CD14-positive monocyte (primary cell): ENCODE measurements around the gene AGGF1. TPM values are rescaled to one million over a fixed set of nuclear protein-coding genes. Genes with fewer than 3 reads are reported as not detected.
A peak's percentile ranks its signal among the peaks of the same experiment; 100 is the strongest.
"Not testable (repeated sequence)": the region's sequence is repeated elsewhere in the genome, so short reads cannot be mapped to it uniquely, and the experiment has no call there.

Source experiments
- DNase-seq, 3 donors: peaks; one replicate each; pipeline ENCODE4 v3.0.0-alpha.2; 2011 to 2022
- H2AFZ ChIP-seq: 2 replicates; pipeline ENCODE4 v1.6.0; 2012; ENCODE audit warnings: mild to moderate bottlenecking, low read depth, low read length, inconsistent platforms; ENCODE audit not compliant: insufficient read depth, poor library complexity, severe bottlenecking
- H3K27ac ChIP-seq, 2 donors: 1 replicate in 1 of 2; 2 replicates in 1 of 2; pipeline ENCODE4 v1.5.1; 2012 to 2013; ENCODE audit warnings: low read length in 2 of 2, control low read depth in 1 of 2, inconsistent platforms in 1 of 2, low read depth in 1 of 2, mild to moderate bottlenecking in 1 of 2
- H3K27me3 ChIP-seq, 2 donors: one replicate each; pipeline versions ENCODE4 v1.6.0 to v1.6.1; 2011 to 2013; ENCODE audit warnings: low read length in 2 of 2; ENCODE audit not compliant: control insufficient read depth in 2 of 2, insufficient read depth in 2 of 2
- H3K36me3 ChIP-seq, 2 donors: replicated peaks in 1 of 2; 1 replicate in 1 of 2; 2 replicates in 1 of 2; pipeline versions ENCODE4 v1.5.1 to v1.6.1; 2012 to 2013; ENCODE audit warnings: low read length in 2 of 2, control low read depth in 1 of 2, inconsistent platforms in 1 of 2, mild to moderate bottlenecking in 1 of 2; ENCODE audit not compliant: insufficient read depth in 2 of 2, control insufficient read depth in 1 of 2
- H3K4me1 ChIP-seq, 2 donors: 1 replicate in 1 of 2; 2 replicates in 1 of 2; pipeline versions ENCODE4 v1.5.1 to v1.6.1; 2012 to 2013; ENCODE audit warnings: low read length in 2 of 2, control low read depth in 1 of 2, inconsistent platforms in 1 of 2, mild to moderate bottlenecking in 1 of 2, moderate library complexity in 1 of 2; ENCODE audit not compliant: insufficient read depth in 2 of 2, control insufficient read depth in 1 of 2
- H3K4me2 ChIP-seq: replicated peaks from 2 replicates; pipeline ENCODE3; 2012; ENCODE audit warnings: low read length, moderate library complexity, mild to moderate bottlenecking; ENCODE audit not compliant: poor library complexity, severe bottlenecking; ENCODE audit errors: extremely low read depth
- H3K4me3 ChIP-seq, 3 experiments: fragments of 200-600 bp in 1 of 3; sonication (generic) in 1 of 3; replicated peaks in 1 of 3; 1 replicate in 2 of 3; 2 replicates in 1 of 3; pipeline ENCODE4 v1.5.1; 2011 to 2013; ENCODE audit warnings: low read length in 3 of 3, mild to moderate bottlenecking in 3 of 3, control low read depth in 2 of 3, low read depth in 2 of 3, inconsistent platforms in 1 of 3, moderate library complexity in 1 of 3
- H3K79me2 ChIP-seq: 2 replicates; pipeline ENCODE4 v1.6.0; 2012; ENCODE audit warnings: mild to moderate bottlenecking, control low read depth, inconsistent platforms, low read length, moderate library complexity; ENCODE audit not compliant: insufficient read depth
- H3K9ac ChIP-seq: 2 replicates; pipeline ENCODE4 v1.6.0; 2017; ENCODE audit warnings: low read length, mild to moderate bottlenecking; ENCODE audit not compliant: insufficient read depth, poor library complexity, severe bottlenecking
- H3K9me3 ChIP-seq, 2 donors: replicated peaks in 1 of 2; 1 replicate in 1 of 2; 2 replicates in 1 of 2; pipeline versions ENCODE4 v1.5.1 to v1.6.1; 2012 to 2013; ENCODE audit warnings: low read length in 2 of 2, control low read depth in 1 of 2; ENCODE audit not compliant: control insufficient read depth in 1 of 2, insufficient read depth in 1 of 2
- H4K20me1 ChIP-seq: 2 replicates; pipeline ENCODE4 v1.6.0; 2012; ENCODE audit warnings: mild to moderate bottlenecking, low read length, control low read depth, moderate library complexity; ENCODE audit not compliant: insufficient read depth
- H3K27ac Mint-ChIP-seq, 7 donors: one replicate each; pipeline ENCODE4 v1.8.0; 2020; ENCODE audit warnings: mild to moderate bottlenecking in 7 of 7, mixed read lengths in 7 of 7, moderate library complexity in 6 of 7, inconsistent platforms in 2 of 7
- H3K27me3 Mint-ChIP-seq, 3 donors: one replicate each; pipeline ENCODE4 v1.8.0; 2021 to 2022; ENCODE audit warnings: low read depth in 3 of 3, mild to moderate bottlenecking in 3 of 3, mixed read lengths in 3 of 3, moderate library complexity in 3 of 3, inconsistent platforms in 1 of 3
- H3K36me3 Mint-ChIP-seq, 2 donors: one replicate each; pipeline ENCODE4 v1.8.0; 2020; ENCODE audit warnings: mixed read lengths in 2 of 2, inconsistent platforms in 1 of 2, mild to moderate bottlenecking in 1 of 2
- H3K4me1 Mint-ChIP-seq: one replicate; pipeline ENCODE4 v1.8.0; 2020; ENCODE audit warnings: mild to moderate bottlenecking, mixed read lengths
- H3K4me3 Mint-ChIP-seq, 2 donors: one replicate each; pipeline ENCODE4 v1.8.0; 2020; ENCODE audit warnings: mild to moderate bottlenecking in 2 of 2, mixed read lengths in 2 of 2, moderate library complexity in 1 of 2
- H3K9me3 Mint-ChIP-seq, 7 donors: one replicate each; pipeline ENCODE4 v1.8.0; 2020 to 2022; ENCODE audit warnings: mixed read lengths in 7 of 7, mild to moderate bottlenecking in 6 of 7, moderate library complexity in 6 of 7, inconsistent platforms in 2 of 7
- WGBS: methylation state at CpG from one replicate; pipeline ENCODE4 v1.1.5; 2013; ENCODE audit warnings: missing lambda C conversion rate; ENCODE audit not compliant: insufficient coverage; 5-methylcytosine and 5-hydroxymethylcytosine counted together
- intact Hi-C, 2 donors: fragments of 100-400 bp; cut with micrococcal nuclease; formaldehyde crosslinking; loops; one replicate each; pipeline versions ENCODE4 v1.15.0 to v1.15.1; 2023
- polyA plus RNA-seq, 3 donors: library from polyadenylated mRNA; depleted of rRNA in 1 of 3; unstranded in 2 of 3; stranded (reverse) in 1 of 3; fragments of 300-500 nt in 2 of 3; fragments of >200 nt in 1 of 3; fragmentation: Illumina TruSeq in 2 of 3; gene quantifications; 1 replicate in 2 of 3; 2 replicates in 1 of 3; pipeline ENCODE4 v1.2.3, GENCODE V29; 2012 to 2021
- small RNA-seq: library from RNA; depleted of rRNA; stranded (forward); fragments of <200 nt; gene quantifications from one replicate; pipeline ENCODE3, GENCODE V24; 2012; ENCODE audit warnings: low read depth; ENCODE audit not compliant: insufficient read length
- TF ChIP-seq, protein P1 (sequence below): fragments of 200-600 bp; IDR thresholded peaks from one replicate; pipeline ENCODE4 v1.8.0; 2022; ENCODE audit warnings: antibody characterized with exemption, mild to moderate bottlenecking

The AGGF1 gene
- polyA plus RNA-seq, 3 donors, result 8.0 to 21.9 (median 13.0) TPM

DNA sequence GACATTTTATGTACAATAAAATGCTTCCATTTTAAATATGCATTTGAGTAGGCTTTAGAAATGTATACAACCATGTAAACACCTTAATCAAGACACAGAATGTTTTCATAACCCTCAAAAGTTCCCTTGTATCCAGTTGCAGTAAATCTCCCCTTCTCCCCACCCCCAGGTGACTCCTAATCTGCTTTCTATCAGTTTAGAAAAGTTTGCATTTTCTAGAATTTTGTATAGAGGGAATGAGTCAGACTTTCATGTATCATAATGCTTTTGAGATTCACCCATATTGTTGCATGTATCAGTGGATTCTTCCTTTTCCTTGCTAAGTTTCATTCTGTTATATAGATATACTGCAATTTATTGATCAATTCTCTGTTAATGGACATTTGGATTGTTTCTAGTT lies 74.6 kb downstream of the AGGF1 start:
- intact Hi-C loops, result no loop called here
- Histone ChIP-seq H3K4me3 (no peak overlapping the region), H3K79me2 (no peaks in the 10 kb centered on the region), H3K27me3 (no peaks in the 10 kb centered on the region), H3K9ac (no peak overlapping the region), H3K4me1 (no peaks in the 10 kb centered on the region), H3K36me3 (no peaks in the 10 kb centered on the region), H2AFZ (no peak overlapping the region), H3K9me3 (no peaks in the 10 kb centered on the region), H3K4me2 (no peak overlapping the region), H3K27ac (no peak overlapping the region), H4K20me1 (no peaks in the 10 kb centered on the region)
- Mint-ChIP-seq H3K4me1 (no peaks in the 10 kb centered on the region), H3K4me3 (no peak overlapping the region), H3K27me3 (peaks cover 0 to 2% (median 0%) of the 10 kb centered on the region in 3 donors), H3K9me3 (peaks cover 0 to 3% (median 0%) of the 10 kb centered on the region in 7 donors), H3K27ac (peak overlapping the region in 1 of 7 donors; percentile 50), H3K36me3 (no peaks in the 10 kb centered on the region)
- DNase-seq, result no peak
- TF ChIP-seq, protein P1, sequence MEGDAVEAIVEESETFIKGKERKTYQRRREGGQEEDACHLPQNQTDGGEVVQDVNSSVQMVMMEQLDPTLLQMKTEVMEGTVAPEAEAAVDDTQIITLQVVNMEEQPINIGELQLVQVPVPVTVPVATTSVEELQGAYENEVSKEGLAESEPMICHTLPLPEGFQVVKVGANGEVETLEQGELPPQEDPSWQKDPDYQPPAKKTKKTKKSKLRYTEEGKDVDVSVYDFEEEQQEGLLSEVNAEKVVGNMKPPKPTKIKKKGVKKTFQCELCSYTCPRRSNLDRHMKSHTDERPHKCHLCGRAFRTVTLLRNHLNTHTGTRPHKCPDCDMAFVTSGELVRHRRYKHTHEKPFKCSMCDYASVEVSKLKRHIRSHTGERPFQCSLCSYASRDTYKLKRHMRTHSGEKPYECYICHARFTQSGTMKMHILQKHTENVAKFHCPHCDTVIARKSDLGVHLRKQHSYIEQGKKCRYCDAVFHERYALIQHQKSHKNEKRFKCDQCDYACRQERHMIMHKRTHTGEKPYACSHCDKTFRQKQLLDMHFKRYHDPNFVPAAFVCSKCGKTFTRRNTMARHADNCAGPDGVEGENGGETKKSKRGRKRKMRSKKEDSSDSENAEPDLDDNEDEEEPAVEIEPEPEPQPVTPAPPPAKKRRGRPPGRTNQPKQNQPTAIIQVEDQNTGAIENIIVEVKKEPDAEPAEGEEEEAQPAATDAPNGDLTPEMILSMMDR, result no peak

DNA sequence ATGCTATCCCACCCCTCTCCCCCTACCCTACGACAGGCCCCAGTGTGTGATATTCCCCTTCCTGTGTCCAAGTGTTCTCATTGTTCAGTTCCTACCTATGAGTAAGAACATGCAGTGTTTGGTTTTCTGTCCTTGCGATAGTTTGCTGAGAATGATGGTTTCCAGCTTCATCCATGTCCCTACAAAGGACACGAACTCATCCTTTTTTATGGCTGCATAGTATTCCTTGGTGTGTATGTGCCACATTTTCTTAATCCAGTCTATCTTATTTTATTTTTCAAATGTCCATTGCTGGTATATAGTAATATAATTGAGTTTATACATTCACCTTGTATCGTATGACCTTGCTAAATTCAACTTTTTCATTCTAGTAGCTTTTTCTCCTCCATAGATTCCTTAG lies 76.8 kb downstream of the AGGF1 start:
- H3K36me3 ChIP-seq, H3K36me3 Mint-ChIP-seq, DNase-seq, H3K4me3 ChIP-seq, H3K9me3 ChIP-seq, H3K27ac ChIP-seq, H3K4me3 Mint-ChIP-seq, H3K79me2 ChIP-seq, H3K4me1 Mint-ChIP-seq, H2AFZ ChIP-seq, H3K9ac ChIP-seq, H3K27me3 Mint-ChIP-seq, intact Hi-C loops, H3K4me1 ChIP-seq, H3K27me3 ChIP-seq, H3K4me2 ChIP-seq, H4K20me1 ChIP-seq, H3K9me3 Mint-ChIP-seq, H3K27ac Mint-ChIP-seq: not testable (repeated sequence)
- WGBS, result 100% methylated on average over 1 of the region's 4 CpGs

Small RNA genes lying within 50 kb of the gene (small RNA-seq; reads per million reads assigned to genes)
- gene SNORA47, result 132 reads per million, percentile 97 among the genes with 10 or more reads in this experiment

Other genes starting within 250 kb of the AGGF1 start
- gene F2RL1, start 211.4 kb upstream of the AGGF1 start, polyA plus RNA-seq, result 10 to 100 TPM in 2 of 3 donors, 1 to 10 TPM in 1; 2.5 to 23.9 (median 11.4) TPM
- 10 to 100 TPM; 13.4 to 39.3 (median 21.2) TPM for gene S100Z, start 180.4 kb upstream of the AGGF1 start, polyA plus RNA-seq
- 1 to 10 TPM in 1 of 3 donors, not detected in 2; 2.2 TPM for gene CRHBP, start 77.4 kb upstream of the AGGF1 start, polyA plus RNA-seq
- gene ZBED3, start 56.9 kb downstream of the AGGF1 start, polyA plus RNA-seq, result 1 to 10 TPM; 1.2 to 2.9 (median 1.5) TPM
- under 1 TPM; 0.11 to 0.61 (median 0.29) TPM for gene PDE8B, start 180.3 kb downstream of the AGGF1 start, polyA plus RNA-seq